OCI-LY1 (cell line): ENCODE data around the gene RER1.

ENCODE experiments used
- EZH2 ChIP-seq: fragments of 200-600 bp; sonication (generic), shearing (Covaris generic); IDR thresholded peaks from 2 replicates; pipeline ENCODE4 v1.8.0; 2017; ENCODE audit warnings: borderline replicate concordance, mixed run types, mild to moderate bottlenecking, antibody characterized with exemption, low read length, moderate library complexity, mixed read lengths
- TF ChIP-seq, protein P1 (sequence below): fragments of 200-600 bp; sonication (generic), shearing (Covaris generic); IDR thresholded peaks from 2 replicates; pipeline ENCODE4 v1.5.1; 2017; ENCODE audit warnings: mild to moderate bottlenecking, antibody characterized with exemption, low read length, moderate library complexity, mixed read lengths

- TF ChIP-seq, protein P1, sequence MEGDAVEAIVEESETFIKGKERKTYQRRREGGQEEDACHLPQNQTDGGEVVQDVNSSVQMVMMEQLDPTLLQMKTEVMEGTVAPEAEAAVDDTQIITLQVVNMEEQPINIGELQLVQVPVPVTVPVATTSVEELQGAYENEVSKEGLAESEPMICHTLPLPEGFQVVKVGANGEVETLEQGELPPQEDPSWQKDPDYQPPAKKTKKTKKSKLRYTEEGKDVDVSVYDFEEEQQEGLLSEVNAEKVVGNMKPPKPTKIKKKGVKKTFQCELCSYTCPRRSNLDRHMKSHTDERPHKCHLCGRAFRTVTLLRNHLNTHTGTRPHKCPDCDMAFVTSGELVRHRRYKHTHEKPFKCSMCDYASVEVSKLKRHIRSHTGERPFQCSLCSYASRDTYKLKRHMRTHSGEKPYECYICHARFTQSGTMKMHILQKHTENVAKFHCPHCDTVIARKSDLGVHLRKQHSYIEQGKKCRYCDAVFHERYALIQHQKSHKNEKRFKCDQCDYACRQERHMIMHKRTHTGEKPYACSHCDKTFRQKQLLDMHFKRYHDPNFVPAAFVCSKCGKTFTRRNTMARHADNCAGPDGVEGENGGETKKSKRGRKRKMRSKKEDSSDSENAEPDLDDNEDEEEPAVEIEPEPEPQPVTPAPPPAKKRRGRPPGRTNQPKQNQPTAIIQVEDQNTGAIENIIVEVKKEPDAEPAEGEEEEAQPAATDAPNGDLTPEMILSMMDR = no peak
- no peak for TF ChIP-seq EZH2
Observed at GRCh38 chr1:2403273-2403672, 11.6 kb downstream of the RER1 start.
